Fibroblast of peridontal ligament (primary cell): ENCODE results near the gene NXN.
A peak's percentile ranks its signal among the peaks of the same experiment; 100 is the strongest.
"Not testable (repeated sequence)": the region's sequence is repeated elsewhere in the genome, so short reads cannot be mapped to it uniquely, and the experiment has no call there.

Experiments used
- DNase-seq: peaks from one replicate; pipeline ENCODE4 v3.0.0-alpha.2; 2010; ENCODE audit errors: extremely low read depth

The NXN gene

GRCh38 chr17:1006054-1006453 is 26.5 kb upstream of the NXN start:
- no peak for DNase-seq

GRCh38 chr17:1005361-1005946 is 25.9 kb upstream of the NXN start:
- peak; percentile 57 for DNase-seq

- no peak for DNase-seq
These were observed 25.3 kb upstream of the NXN start for GRCh38 chr17:1004769-1005295.

GRCh38 chr17:1003972-1004768 is 24.6 kb upstream of the NXN start:
- DNase-seq: no peak

GRCh38 chr17:1003633-1003971 is 24.0 kb upstream of the NXN start:
- DNase-seq: no peak

- DNase-seq: peak; percentile 91
These were observed 23.4 kb upstream of the NXN start for GRCh38 chr17:1002771-1003555.

- DNase-seq: no peak
These were observed 22.8 kb upstream of the NXN start for GRCh38 chr17:1002412-1002753.

GRCh38 chr17:1001640-1002411 is 22.2 kb upstream of the NXN start:
- DNase-seq: peak; percentile 62

GRCh38 chr17:1000597-1001461 is 21.3 kb upstream of the NXN start:
- DNase-seq: peak; percentile 51

GRCh38 chr17:998111-998510 is 18.5 kb upstream of the NXN start:
- DNase-seq: no peak

- DNase-seq: peak; percentile 98
These were observed 17.2 kb upstream of the NXN start, which contains the start of gene TIMM22 for GRCh38 chr17:996554-997344. Gene TIMM22, plus strand, starts transcription at chr17:997129. Its CDS starts 14 bp downstream, at chr17:997143.

- not testable (repeated sequence) for DNase-seq
These were observed 15.7 kb upstream of the NXN start for GRCh38 chr17:995324-995723.

GRCh38 chr17:992933-993332 is 13.4 kb upstream of the NXN start:
- no peak for DNase-seq

GRCh38 chr17:988561-988960 is 9.0 kb upstream of the NXN start:
- DNase-seq: no peak

GRCh38 chr17:987931-988330 is 8.4 kb upstream of the NXN start:
- DNase-seq: no peak

- no peak for DNase-seq
These were observed 6.8 kb upstream of the NXN start for GRCh38 chr17:986322-986929.

GRCh38 chr17:983921-984320 is 4.3 kb upstream of the NXN start:
- DNase-seq: no peak

GRCh38 chr17:981292-981658 is 1.7 kb upstream of the NXN start:
- DNase-seq: no peak

GRCh38 chr17:980406-981291 is 1.1 kb upstream of the NXN start:
- peak; percentile 87 for DNase-seq
